GM21390 (cell line): Measurements from ENCODE around the gene NGF.
"Not testable (repeated sequence)": the region's sequence is repeated elsewhere in the genome, so short reads cannot be mapped to it uniquely, and the experiment has no call there.

Experiments used
- ATAC-seq: cut with Tn5 transposase; IDR thresholded peaks from one replicate; pipeline ENCODE4 v1.9.1; 2021; ENCODE audit not compliant: unreplicated experiment

Gene NGF

DNA sequence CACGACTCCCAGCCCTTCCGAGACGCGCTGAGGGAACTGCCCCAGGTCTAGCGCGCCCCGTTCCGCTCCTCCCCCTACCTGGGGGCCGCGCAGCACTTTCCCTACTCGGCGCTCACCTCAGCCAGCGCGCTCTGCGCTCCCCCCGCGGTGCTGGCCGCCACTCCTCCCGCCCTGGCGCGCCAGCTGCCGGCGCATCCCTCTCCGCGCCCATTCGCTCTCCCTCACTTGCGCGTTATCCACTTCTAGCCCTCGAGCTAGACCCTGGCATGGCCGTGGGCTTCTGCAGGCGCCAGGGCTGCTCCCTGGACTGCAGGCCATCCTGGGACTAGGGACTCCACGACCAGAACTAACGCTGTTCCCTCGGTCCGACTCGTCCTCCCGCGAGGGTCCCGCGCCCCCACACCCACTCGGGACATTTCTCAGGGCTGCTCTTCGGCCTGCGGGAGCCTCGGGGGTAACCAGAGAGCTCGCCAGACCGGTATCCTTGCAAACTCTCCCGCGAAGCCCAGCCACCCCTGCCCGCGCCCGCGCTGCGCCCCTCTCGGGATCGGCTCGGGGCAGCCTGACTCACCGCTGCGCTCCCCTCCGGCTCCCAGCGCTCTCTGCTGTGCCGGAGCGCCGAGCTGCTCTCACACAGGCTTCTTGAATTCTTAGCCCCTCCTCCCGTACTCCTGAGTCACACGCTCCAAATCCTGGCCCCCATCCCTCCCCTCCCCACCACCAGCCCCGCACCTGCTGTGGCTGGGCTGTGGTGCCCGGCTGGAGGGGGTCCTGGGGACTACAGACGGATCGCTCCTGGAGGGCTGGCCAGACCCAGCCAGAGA, at the start of gene NGF:
Gene NGF (minus strand): TSS at position 617 of the 824 bp plus-strand sequence. CDS start 51,454 bp downstream, outside the sequence.
- no peak for ATAC-seq

DNA sequence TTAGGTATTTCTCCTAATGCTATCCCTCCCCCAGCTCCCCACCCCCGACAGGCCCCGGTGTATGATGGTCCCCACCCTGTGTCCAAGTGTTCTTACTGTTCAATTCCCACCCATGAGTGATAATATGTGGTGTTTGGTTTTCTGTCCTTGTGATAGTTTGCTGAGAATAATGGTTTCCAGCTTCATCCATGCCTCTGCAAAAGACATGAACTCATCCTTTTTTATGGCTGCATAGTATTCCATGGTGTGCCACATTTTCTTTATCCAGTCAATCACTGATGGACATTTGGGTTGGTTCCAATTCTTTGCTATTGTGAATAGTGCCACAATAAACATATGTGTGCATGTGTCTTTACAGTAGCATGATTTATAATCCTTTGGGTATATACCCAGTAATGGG, 45.4 kb upstream of the NGF start:
- ATAC-seq, result not testable (repeated sequence)

DNA sequence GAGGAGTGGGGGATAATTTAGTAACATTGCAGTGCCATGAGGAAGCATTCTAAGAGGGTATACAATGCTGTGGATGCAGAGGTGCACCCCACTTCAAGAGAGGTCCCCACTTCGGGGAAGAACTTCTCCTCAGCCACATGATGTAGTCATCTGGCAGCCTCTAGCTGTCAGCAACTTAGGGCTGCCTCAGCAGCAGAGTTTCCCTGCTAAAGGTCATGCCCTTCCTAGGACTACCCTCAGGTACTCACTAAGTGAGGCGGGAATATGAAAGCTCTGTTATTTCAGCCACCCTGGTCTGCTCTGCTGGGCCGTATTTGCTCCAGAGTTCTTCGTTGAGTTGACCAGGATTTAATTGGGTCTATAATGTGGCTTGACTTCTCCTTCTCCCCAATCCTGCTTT, 41.9 kb upstream of the NGF start:
- ATAC-seq, result no peak

DNA sequence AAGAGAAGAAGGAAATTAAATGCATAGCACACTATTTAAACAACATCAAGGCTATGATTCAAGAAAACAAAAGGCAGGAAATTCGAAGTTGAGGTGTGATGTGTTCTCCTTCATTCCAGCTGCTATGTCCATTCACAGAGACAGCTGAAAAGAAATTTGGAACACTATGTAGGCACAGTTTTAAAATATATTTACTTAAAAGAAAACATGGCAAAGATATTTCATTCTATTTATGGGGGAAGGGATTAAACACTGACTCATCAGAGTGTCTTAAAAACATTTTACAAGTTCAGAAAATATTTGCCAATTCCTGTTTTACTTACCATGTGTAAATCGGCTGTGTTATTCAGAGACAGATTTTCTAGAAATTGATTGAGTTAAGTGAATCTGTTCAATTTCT, 39.4 kb upstream of the NGF start:
- ATAC-seq, result no peak

DNA sequence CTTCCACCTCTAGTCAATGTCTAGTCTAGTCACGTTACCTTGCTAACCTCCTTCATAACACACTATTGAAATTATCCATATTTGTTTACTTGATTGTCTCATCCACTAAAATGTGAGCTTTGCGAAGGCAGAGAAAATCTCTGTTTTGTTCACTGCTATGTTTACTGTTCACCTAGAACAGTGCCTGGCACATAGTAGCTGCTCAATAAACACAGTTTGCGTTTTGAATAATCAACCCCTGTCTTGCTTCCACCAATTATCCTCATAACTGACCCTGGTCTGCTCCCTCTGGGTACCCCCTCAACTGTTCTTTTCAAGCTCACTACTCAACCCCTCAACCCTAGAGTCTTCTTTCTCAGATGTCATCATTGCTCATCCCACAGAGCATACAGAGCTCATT, 36.5 kb upstream of the NGF start:
- no peak for ATAC-seq

DNA sequence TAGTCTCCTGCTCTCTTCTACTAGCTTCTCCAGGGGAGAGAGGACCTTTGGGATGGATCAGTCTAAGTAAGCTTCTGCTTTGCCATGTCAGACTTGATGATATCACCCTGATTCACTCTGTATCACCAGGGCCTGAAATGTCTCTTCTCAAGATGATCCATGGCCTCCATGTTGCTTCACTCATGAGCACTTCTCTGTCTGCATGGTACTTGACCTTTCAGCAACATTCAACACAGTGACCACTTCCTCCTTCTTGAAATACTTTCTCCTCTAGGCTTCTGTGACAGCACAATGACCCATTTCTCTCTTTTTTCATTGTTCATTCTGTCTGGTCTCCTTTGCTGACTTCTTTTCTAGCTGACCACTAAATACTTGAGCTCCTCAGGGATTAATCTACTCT, 35.3 kb upstream of the NGF start:
- ATAC-seq, result no peak

DNA sequence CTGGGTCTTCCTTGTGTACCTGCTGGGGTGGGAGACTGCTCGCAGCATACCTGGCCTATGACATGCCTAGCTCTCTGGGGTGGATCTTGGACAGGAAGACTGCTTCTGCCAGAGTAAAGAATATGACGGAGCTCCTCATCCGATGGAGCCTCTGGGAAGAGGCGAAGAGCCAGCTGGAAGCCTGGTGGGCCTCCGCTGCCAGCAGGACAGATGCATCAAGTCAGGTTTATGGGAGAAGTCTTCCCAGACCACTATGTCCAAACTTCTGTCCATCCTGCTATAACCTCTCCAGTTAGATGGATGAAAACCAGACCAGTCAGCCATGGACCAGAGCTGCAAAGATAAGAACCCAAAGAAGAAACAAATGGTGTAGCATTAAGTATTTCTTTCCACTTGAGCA, 27.7 kb upstream of the NGF start:
- no peak for ATAC-seq

DNA sequence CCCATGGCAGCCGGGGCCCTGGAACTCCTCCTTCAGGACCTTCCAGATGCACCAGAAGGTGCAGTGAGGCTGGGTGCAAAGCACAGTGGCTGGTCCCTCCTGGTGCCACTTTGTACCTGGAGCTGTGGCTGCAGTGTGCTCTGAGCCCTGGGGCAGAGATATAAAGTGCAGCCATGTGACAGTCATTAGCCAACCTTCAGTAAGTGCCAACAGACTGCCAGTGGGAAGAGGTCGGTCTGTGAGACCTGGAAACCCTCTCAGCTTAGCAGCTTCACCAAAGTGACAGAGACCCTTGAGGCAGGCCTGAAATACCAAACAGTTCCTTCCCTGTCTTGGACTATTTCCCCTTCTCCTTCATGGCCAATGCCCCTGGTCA, 26.7 kb upstream of the NGF start:
- ATAC-seq, result no peak

DNA sequence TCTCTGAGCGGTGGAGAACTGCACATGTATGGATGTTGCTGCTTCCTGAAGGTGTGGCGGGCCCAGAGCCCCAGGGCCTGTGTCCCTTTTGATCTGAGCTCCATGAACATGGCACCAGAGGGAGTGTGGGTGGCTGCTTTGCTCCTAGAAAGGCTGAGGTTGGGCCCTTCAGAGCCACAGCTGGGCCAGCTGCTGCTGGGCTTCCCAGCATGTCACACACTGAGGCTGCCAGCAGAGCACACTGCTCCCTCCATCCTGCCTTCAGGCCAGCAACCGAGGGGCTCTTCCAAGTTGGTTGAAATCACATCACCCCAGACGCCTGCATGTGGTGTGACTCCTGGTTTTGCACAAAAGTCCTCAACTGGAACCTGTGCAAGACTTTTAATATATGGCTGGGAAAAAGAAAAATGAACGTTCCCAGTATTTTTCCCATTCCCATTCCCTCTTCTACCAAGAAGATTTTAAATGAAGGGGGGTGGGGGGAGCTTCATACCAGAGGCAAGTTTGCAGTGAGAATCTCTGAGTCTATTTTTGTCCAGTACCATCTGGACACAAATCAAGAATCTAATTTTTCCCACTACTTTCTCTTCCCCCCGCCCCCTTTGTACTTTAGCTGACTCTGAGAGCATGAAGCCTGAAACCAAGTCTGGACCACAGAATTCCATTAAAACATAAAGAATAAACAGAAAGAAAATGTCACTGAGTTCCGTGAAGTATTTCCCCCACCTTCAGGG, 26.2 kb upstream of the NGF start:
- ATAC-seq, result no peak

DNA sequence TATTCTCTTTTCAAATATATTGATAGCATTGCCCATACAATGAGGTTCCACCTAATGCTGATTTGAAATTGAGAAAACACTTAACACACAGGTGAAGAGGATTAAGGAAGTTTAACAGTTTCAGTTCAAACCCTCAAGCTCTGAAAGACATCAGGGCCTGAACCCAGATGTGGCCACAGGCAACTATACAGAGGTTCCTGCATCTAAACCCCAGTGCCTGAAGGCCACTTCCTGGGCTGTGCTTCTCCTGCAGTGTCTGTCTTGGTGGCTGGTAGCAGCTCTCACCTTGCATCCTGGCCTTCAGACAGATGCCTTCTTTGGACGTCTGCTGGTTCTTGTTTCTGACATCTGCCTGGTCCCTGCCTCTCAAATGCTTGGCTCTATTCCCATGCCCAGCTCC, 25.1 kb upstream of the NGF start:
- ATAC-seq, result no peak

DNA sequence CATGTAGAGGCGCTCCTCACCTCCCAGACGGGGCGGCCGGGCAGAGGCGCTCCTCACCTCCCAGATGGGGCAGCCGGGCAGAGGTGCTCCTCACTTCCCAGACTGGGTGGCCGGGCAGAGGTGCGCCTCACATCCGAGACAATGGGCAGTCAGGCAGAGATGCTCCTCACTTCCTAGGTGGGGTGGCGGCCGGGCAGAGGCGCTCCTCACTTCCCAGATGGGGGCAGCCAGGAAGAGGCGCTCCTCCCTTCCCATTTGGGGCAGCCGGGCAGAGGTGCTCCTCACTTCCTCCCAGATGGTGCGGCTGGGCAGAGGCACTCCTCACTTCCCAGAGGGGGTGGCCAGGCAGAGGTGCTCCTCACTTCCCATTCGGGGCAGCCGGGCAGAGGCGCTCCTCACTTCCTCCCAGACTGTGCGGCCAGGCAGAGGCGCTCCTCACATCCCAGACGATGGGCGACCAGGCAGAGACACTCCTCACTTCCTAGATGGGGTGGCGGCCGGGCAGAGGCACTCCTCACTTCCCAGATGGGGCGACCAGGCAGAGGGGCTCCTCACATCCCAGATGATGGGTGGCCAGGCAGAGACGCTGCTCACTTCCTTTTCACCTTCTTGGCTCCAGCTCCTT, 22.6 kb upstream of the NGF start:
- not testable (repeated sequence) for ATAC-seq

DNA sequence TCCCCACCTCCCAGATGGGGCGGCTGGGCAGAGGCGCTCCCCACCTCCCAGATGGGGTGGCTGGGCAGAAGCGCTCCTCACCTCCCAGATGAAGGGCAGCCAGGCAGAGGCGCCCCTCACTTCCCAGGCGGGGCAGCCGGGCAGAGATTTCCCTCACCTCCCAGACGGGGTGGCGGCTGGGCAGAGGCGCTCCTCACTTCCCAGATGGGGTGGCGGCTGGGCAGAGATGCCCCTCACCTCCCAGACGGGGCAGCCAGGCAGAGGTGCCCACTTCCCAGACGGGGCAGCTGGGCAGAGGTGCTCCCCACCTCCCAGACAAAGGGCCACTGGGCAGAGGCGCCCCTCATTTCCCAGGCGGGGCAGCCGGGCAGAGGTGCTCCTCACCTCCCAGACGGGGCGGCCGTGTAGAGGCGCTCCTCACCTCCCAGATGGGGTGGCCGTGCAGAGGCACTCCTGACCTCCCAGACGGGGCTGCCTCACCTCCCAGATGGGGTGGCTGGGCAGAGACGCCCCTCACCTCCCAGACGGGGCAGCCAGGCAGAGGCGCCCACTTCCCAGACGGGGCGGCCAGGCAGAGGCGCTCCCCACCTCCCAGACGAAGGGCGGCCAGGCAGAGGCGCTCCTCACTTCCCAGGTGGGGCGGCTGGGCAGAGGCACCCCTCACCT, 21.9 kb upstream of the NGF start:
- not testable (repeated sequence) for ATAC-seq

DNA sequence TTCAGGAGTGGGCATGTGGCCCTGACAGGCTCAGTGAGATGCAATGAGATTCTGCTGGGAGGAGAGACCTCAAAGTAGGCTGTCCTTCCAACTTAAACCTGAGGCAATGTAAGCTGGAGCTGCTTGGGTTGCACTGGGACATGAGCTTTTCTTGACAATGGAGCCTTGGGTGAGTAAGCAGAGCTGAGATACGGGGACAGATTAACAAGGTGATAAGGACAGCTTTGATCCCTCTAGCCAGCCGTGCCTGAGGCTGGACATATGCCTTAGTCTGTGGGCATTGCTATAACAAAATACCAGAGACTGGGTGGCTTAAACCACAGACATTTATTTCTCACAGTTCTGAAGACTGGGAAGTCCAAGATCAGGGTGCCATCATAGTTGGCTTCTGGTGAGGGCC, 18.3 kb upstream of the NGF start:
- ATAC-seq, result no peak

DNA sequence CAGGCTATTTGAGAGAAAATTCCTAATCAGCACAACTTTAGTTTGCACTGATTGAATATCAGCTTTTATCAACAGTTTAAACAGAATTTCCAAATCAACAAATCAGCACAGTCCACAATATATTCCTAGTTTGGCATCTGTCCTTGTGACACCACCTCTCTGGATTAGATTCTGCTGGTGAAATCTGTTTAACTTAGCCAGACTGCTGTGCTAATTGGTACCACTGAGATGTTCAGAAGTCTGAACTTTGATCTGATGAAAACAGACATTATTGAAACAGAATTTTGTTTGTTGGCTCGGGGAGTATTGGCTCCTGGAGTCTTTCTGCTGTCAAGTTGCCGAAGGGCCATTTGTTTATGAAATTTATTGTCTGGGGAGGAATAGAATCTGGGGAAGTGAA, 17.0 kb upstream of the NGF start:
- ATAC-seq, result no peak

DNA sequence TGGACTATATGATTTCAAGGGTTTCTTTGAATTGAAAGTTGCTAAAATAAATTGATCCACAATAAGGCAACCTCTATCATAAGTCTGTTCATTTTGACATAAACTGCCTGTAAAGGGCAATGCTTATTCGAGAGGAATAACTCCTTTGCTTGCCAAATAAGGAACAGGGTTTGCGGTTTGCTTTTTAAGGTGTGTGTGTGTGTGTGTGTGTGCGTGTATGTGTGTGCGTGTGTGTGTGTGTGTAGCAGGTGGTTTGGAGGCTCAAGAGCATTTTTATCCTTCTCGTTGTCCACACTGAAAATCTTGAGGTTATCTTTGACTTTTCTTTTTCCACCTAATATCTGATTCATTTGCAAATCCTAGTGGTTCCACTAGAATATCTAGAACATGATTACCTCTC, 13.1 kb upstream of the NGF start:
- ATAC-seq, result no peak

DNA sequence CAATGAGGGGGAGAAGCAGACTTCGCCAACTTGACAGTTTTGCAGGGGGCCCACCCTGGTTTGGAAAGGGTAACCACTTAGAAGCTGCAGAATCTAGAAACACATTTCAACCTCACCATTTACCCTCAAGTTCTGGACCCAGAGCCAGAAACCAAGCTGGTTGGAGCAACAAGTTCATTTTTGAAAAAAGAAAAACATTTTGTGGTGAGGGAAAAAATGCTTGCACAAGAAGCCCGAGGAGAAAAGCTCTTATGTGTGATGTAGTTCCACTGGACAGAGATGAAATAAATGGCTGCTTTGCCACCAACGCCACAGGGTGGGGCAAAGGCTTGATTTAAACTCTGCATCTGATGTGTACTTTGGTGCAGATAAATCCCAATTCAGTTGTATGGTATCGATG, 10.6 kb upstream of the NGF start:
- no peak for ATAC-seq

DNA sequence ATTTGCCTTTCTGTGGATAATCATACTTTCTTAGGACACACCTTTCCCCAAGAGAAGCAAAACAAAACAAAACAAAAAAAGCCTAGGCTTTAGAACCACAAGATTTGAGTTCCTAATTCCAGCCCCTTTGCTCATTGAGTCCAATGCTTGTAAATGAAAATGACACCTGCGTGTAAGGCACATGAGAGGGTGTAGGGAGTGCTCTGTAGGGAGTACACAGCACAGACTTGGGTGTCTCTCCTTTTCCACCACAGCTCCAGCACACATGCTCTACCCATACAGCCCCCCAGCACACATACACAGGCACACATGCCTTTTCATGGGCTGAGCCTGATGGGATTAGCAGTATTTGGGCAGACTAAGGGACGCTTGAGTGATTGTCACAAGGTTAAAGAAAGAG, 9.2 kb upstream of the NGF start:
- ATAC-seq, result no peak

DNA sequence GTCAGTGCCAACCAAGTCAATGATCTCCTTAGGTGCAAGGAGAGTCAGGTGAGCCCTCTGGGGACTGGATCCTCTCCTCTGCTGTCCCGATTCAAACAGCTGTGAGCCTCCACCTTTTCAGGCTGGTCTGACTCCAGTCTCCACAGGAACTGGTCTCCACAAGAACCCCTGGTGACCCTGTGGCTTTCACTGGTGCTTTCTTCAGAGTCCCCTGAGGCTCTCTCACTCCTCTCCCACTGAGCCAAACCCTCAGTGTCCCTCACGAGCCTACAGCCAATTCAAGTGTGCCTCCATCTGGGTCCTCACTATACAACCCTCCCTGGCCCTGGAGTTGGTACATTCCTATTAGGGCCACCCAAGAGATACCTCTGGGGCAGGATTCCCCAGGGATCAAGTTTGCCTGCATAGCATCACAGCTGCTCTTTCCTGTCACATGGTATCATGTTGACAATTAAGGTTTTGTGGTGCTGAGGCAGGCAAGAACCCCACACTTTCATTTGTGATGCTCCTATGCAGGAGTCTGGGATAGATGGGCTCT, 5.2 kb upstream of the NGF start:
- no peak for ATAC-seq

DNA sequence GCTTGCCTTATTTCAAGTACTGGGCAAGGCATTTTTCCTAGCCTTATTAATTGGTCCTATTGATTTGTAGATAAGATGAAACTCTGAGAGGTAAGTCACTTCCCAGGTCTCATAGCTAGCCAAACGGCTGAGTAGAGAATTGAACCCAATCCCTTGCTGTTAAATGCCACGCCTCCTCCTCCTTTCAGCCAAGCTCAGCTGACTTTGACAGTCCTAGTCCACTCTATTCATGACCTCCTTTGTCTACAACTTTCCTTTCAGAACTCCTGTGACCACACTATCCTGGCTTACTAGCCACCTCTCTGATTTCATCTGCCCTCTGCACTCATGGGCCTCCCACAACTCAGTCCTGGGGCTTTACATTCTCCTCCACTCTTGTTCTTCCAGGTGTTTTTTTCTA, 3.9 kb upstream of the NGF start:
- no peak for ATAC-seq

DNA sequence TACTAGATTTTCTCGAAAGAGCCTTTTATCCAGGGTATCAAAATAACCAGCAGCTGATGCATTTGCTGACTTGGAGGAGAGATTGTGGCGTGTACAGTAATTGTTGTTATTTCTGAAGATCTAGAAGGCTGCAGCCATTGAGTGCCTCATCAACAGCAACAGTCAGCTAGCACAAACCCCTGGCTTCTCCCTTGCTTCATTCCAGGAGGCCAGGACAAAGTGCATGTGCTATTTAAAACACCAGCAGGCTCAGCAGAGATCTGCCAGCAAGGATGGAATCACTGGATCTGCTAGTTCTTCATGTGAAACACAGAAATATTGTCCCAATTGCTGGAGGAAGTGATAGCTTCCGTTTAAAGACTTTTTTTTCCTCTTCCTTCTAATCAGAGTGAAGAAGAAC, 2.8 kb upstream of the NGF start:
- ATAC-seq, result no peak

DNA sequence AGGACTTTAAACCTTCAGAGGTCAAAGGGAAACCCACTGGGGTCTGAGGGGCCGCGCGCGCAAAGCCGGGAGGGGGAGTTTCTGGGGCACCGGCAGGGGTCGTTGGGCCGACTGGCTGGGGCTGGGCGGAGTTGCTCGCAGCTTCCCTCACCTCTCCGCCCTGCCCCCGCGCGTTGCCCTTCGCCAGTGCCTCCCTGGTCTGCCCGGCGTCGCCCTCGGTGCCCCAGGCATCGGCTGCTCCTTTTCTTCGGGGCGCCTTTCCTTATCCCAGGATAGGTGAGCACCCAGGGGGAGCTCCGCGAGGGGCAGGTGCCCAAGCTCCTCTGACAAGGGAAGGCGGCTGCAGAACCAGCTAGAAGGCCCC, 390 bp upstream of the NGF start:
- no peak for ATAC-seq

DNA sequence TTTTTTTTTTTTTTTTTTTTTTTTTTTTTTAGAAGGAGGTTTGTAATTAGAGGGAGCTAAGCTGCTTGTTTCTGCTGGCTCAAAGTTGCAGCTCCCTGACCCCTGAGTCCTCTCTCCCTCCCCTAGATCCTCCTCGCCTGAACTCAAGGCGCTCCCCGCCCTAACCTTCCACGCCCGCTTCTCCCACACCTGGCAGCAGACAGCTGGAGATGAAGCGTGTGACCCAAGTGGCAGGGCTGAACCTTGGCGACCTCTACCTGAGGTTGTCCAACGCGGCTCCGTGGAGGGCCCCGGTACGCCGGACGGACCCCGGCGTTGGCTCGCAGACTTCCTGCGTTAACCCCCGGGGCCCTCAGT, 795 bp downstream of the NGF start:
- no peak for ATAC-seq
